SK-N-SH (cell line): ENCODE data around the gene HID1.

Source experiments
- EP300 ChIP-seq, 2 experiments: IDR thresholded peaks; 2 replicates each; pipeline versions ENCODE4 v1.4.0 to v1.6.1; 2012; ENCODE audit warnings: borderline replicate concordance in 1 of 2, low read depth in 1 of 2, low read length in 1 of 2
- FOSL2 ChIP-seq: IDR thresholded peaks from 2 replicates; pipeline ENCODE4 v1.4.0; 2012; ENCODE audit warnings: low read depth, mild to moderate bottlenecking, moderate library complexity, borderline replicate concordance
- GABPA ChIP-seq: IDR thresholded peaks from 2 replicates; pipeline ENCODE4 v1.4.0; 2012; ENCODE audit warnings: low read depth, mild to moderate bottlenecking
- MAX ChIP-seq: IDR thresholded peaks from 2 replicates; pipeline ENCODE4 v1.4.0; 2012; ENCODE audit warnings: low read depth
- RAD21 ChIP-seq: IDR thresholded peaks from 2 replicates; pipeline ENCODE4 v1.6.1; 2012; ENCODE audit warnings: mild to moderate bottlenecking, low read length
- RFX5 ChIP-seq: IDR thresholded peaks from 2 replicates; pipeline ENCODE4 v1.6.1; 2012; ENCODE audit warnings: mild to moderate bottlenecking, improper control_type of control experiment, low read length
- TAF1 ChIP-seq: IDR thresholded peaks from 2 replicates; pipeline ENCODE4 v1.6.1; 2012; ENCODE audit warnings: low read depth, mild to moderate bottlenecking, low read length, moderate library complexity, borderline replicate concordance
- TF ChIP-seq, protein P1 (sequence below): fragments of 200-600 bp; sonication (generic); IDR thresholded peaks from 2 replicates; pipeline ENCODE4 v1.6.1; 2017; ENCODE audit warnings: antibody characterized with exemption, mild to moderate bottlenecking, moderate library complexity
- TF ChIP-seq, protein P2 (sequence below): IDR thresholded peaks from 2 replicates; pipeline ENCODE4 v1.4.0; 2012; ENCODE audit warnings: low read depth, borderline replicate concordance

GRCh38 chr17:75009139-75009724 is 36.7 kb upstream of the HID1 start:
- TF ChIP-seq TAF1: no peak
- TF ChIP-seq, protein P1, sequence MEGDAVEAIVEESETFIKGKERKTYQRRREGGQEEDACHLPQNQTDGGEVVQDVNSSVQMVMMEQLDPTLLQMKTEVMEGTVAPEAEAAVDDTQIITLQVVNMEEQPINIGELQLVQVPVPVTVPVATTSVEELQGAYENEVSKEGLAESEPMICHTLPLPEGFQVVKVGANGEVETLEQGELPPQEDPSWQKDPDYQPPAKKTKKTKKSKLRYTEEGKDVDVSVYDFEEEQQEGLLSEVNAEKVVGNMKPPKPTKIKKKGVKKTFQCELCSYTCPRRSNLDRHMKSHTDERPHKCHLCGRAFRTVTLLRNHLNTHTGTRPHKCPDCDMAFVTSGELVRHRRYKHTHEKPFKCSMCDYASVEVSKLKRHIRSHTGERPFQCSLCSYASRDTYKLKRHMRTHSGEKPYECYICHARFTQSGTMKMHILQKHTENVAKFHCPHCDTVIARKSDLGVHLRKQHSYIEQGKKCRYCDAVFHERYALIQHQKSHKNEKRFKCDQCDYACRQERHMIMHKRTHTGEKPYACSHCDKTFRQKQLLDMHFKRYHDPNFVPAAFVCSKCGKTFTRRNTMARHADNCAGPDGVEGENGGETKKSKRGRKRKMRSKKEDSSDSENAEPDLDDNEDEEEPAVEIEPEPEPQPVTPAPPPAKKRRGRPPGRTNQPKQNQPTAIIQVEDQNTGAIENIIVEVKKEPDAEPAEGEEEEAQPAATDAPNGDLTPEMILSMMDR: no peak
- TF ChIP-seq RAD21: no peak
- TF ChIP-seq MAX: no peak
- TF ChIP-seq EP300 (IDR thresholded peaks at IDR 0.05; ENCODE audit: borderline replicate concordance in 1 of 2, low read depth in 1 of 2, low read length in 1 of 2): no peak
- TF ChIP-seq, protein P2, sequence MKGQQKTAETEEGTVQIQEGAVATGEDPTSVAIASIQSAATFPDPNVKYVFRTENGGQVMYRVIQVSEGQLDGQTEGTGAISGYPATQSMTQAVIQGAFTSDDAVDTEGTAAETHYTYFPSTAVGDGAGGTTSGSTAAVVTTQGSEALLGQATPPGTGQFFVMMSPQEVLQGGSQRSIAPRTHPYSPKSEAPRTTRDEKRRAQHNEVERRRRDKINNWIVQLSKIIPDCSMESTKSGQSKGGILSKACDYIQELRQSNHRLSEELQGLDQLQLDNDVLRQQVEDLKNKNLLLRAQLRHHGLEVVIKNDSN: no peak
- no peak for TF ChIP-seq GABPA
- TF ChIP-seq FOSL2: no peak
- TF ChIP-seq RFX5: no peak
